ENCODE results near the gene FERMT1.
A peak's percentile ranks its signal among the peaks of the same experiment; 100 is the strongest.
"Not testable (repeated sequence)": the region's sequence is repeated elsewhere in the genome, so short reads cannot be mapped to it uniquely, and the experiment has no call there.

FERMT1 gene

DNA sequence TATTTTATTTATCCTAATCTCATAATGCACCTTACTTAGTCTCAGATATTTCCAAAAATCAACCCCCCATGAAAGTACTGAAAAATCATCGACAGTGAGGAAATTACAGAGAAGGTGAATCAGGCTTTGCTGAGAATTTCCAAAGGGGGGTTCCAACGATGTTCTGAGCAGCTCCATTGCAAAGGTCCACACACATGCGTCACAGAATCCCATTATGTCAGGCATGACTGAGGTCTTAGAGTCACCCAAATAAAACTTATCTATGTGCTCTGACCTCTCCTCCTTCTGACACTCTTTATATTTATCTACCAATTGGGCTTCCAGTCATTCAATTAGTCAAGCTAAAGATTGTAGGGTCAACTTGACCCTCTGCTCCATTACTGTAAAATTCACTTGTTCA lies 56.2 kb downstream of the FERMT1 start:
- no peak for DNase-seq

GRCh38 chr20:6061544-6061943 lies 61.3 kb downstream of the FERMT1 start:
- DNase-seq = no peak

GRCh38 chr20:6060213-6060612 lies 62.6 kb downstream of the FERMT1 start:
- DNase-seq = no peak

DNA sequence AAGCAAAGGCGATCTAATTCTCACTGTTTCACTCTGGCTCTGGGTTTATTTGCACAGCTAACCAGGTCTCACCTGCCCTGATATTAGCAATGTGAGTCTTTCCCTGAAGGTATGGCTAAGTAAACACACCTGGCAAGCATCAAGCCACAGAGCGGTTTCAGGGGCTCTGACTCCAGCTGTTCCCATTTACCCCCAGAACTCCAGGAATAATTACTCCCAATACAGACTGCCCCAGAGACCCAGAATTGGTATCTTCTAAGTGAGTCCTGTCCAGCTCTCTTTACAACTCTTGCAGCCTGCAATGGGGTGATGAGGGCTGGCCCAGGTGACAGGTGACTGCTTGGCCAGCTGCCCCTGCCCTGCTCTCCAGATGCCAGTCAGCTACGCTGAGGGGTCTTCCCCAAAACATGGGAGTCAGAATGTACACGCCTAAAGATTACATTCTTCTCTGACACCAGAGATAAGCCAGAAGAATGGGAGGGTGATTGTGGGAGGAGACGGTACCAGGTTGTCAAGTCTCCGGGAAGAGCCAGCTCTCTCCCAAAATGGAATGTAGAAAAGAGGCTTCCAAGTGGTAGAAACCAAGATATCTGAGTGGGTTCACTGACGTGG lies 64.0 kb downstream of the FERMT1 start:
- no peak for DNase-seq

DNA sequence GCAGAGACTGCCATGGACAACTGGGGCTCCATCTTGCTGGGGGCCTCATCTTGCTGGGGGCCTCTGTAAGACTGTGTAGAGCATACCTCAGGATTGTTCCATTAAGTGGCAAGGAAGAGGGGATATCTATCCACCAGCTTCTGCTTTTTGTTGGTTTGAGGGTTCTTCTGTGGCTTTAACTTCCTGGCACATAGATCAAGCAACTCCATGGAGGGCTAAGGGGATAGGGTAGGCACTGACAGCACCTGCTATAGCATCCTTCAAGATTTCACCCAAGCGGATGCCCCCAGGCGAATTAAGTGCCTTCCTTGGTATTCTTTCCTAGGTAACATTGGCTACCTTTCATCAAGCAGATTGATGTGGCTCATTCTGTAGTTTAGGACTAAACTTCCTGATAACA lies 65.1 kb downstream of the FERMT1 start:
- DNase-seq = peak; percentile 42

DNA sequence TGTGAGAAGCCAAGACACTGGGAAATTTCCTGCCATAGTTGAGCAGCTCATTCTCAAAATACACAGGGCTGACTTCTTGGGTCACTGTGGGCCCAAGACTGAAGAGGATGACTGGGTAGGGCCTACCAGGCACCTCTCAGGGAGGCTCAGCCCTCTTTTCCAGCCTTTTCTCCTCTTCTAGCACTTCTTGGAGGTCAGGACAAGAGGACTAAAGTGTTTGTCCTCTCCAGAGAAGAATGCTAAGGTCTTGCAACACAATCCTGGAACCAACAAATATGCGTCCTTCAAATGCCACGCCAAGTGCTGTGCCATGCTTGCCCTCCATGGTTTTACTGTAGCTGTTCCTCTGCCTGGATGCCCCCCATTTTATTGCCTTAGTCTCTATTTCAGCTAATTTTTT lies 65.7 kb downstream of the FERMT1 start:
- DNase-seq = no peak

- DNase-seq = no peak
Measured at GRCh38 chr20:6055981-6056569, 66.8 kb downstream of the FERMT1 start.

DNA sequence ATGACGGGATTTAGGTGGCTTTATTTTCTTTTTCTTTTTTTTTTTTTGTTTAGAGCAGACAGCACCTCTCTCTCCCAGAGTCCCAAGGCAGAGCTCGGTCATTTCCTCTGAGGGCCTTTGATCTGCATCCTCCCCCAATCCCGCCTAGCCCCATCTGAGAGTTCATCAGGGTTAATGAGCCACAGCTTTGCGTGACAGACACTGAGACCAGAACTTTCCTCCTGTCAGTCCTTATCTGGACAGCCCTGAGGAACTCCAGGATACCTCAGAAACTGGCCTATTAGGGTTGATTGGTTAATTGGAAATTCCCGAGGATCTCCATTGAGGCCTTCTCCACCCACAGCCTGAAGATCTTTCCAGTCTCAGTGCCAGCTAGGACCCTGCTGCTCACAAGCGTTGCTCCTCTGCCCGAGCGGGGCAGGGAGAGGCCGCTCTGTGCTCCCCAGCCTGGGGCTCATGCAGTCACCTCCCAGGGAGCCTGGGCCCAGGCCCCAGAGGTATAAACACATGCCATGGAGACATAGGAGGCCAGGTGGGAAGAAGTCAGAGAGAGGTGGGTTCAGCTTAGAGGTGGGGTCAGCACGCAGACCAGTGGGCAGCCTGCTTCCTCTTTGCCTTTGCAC lies 67.6 kb downstream of the FERMT1 start:
- DNase-seq = no peak

DNA sequence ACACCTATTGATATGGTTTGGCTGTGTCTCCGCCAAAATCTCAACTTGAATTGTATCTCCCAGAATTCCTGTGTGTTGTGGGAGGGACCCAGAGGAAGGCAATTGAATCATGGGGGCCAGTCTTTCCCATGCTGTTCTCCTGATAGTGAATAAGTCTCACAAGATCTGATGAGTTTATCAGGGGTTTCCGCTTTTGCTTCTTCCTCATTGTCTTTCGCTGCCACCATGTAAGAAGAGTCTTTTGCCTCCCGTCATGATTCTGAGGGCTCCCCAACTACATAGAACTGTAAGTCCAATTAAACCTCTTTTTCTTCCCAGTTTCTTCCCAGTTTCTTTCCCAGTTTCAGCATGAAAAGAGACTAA lies 68.2 kb downstream of the FERMT1 start:
- not testable (repeated sequence) for DNase-seq

DNA sequence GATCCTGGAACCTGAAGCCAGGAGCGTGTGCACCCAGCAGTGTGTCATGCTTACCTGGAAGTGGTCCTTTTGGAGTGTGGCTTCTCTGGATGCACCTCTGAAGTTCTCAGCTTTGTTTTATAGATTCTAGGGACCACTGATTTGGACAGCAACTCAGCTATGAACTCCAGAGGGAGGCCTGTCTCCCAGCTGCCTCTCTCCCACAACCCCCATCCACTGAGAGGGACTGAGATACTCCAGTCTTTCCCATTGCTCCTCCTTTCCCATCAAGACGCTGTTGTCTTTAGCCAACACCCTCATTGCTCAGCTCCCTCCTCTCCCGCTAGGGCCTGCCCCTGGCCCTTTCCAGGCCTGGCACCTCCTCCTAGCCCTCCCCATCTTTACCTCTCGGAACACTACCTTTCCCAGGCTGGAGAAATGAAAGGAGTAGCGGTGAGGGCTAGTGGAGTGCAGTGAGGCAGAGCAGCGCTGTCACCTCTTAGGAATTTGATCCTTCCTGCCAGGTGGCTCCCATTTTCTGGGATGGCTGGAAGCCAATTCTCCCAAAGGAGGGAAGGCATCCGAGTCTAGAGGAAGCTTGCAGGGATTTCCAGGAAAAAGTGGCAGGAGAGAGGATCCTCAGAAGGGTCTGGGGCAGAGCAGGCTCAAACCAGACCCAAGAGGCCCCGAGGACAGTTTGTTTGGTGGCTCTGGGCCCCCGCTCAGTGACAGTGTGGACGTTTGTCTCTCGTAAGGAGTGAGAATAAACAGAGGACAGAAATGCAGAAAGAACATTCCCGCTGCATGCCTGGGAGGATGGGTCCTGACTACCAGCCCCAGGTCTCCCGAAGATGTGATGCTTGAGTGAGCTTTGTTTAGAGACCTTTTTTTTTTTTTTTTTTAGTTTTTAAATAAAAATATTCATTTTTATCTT lies 68.8 kb downstream of the FERMT1 start, which contains the start of gene LRRN4:
TSS of gene LRRN4 (minus strand) at position 285 of the 913 bp plus-strand sequence. CDS start 1,261 bp downstream, outside the sequence.
- DNase-seq = no peak

DNA sequence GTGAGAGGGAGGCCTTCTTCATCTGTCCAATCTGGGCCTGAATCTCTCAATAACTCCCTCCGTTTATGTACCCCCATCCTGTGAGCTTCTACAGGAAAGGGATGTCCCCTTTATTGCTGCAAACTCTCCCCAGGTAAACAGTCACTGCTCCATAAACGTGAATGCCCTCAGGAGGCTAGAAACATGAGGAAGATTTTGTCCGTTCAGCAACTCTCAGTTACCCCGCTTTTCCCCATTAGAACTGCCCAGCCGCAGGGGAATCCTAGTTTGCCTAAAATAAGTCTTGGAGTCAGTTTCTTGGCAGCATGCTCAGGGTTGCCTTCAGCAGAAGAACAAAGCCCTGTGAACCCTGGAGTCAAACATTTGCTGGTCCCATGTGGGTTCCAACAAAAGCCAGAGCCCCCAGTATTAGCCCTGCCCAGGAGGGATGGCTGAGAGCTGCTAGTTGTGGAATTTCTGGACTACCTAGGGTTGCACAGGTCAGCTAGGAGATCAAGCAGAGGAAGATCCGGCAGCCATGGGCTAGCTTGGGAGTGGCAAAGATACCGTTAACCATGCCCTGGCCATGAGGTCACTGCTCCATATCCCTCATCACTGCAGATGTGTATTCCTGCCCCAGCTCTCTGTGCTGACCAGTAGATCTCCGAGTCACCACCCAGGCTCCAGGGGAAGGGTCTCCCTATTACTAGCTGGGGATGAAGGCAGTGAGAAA lies 69.6 kb downstream of the FERMT1 start:
- DNase-seq = no peak

DNA sequence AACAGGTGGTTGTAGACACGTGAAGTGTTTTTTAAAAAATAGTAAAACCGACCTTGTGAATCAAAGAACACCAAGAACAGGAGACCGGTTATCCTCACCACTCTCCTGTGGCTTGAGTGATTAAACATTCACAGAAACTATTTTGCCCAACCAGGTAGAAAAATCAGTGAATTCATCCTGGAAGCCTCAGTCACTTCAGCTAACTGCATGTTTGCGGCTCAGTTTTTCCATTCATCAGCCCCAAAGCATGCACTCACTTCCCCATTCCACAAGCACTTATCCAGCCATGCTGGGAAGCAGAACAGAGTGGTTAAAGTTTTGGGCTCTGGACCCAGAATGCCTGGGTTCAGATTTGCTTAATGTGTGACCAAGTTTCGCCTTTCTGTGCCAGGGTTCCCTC lies 71.3 kb downstream of the FERMT1 start:
- DNase-seq = no peak

DNA sequence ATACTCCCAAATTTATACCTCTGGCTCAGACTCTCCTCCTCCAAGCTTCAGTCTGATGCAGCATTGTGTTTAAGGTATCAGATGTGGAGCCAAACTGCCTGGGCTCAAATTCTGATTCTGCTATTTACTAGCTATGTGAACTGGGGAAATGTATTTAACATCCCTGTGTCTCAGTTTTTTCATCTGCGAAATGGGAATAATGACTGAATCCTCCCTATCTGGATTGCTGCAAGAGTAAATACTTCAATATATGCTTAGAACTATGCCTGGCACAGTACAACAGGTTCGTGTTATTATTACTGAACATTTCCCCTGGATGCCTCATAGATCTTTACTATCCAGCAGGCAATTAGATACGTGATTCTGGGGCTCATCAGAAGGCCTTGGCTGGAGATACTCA lies 74.4 kb downstream of the FERMT1 start:
- no peak for DNase-seq

GRCh38 chr20:6046432-6046831 lies 76.4 kb downstream of the FERMT1 start:
- DNase-seq = no peak

DNA sequence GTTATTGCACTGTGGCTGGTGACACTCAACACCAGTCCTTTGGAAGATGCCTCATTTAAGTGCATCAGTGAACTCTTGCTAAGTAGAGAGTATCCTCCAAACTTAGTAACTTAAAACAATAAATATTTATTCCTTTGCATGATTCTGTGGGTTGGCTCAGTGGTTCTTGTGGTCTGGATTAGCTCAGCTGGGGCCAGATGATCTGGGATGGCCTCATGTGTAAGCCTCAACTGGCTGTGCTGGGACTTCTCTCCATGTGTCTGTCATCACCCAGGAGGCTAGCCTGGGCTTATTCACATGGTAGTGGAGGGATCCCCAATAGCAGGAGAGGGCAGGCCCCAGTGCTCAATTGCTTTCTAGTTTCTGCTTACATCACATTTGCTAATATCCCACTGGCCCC lies 77.3 kb downstream of the FERMT1 start:
- no peak for DNase-seq

GRCh38 chr20:6044115-6044514 lies 78.7 kb downstream of the FERMT1 start:
- DNase-seq = no peak

GRCh38 chr20:6041808-6042265 lies 81.0 kb downstream of the FERMT1 start:
- DNase-seq = no peak

DNA sequence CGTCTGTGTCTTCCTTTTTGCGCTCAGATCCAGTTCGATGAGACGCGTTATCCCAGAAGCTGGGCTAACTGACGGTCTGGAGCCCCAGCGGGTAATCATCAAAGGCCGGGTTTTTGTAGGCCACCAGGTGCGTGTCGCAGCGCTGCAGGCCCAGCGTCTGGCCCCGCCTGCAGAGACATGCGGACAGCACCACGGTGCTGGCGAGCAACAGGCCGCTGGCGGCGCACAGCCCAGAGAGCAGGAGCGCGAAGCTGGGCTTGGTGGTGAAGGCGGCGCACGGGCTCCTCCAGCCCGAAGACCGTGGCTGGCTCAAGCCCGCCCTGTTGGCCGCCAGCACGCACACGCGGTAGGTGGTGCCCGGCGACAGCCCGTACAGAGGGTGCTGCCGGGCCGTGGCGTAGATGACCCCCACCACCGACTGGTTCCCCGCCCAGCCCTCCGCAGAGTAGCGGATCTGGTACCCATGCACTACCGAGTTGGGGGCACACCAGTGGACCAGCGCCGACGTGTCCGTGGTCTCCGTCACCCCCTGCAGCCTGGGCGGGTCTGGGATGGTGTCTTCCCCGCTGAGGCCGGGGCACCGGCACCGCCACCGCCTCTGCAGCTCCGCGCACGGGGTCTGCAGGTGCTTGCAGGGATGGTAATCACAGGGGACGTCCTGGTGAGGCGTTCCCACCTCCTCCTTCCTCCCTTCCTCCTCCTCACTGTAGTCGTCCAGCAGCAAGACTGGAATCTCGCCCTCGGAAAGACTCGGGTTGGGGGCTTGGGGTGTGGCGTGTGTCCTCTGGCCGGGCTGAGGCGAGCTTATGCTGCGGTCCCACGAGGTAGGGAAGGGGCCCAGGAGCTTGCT lies 81.6 kb downstream of the FERMT1 start:
- no peak for DNase-seq

DNA sequence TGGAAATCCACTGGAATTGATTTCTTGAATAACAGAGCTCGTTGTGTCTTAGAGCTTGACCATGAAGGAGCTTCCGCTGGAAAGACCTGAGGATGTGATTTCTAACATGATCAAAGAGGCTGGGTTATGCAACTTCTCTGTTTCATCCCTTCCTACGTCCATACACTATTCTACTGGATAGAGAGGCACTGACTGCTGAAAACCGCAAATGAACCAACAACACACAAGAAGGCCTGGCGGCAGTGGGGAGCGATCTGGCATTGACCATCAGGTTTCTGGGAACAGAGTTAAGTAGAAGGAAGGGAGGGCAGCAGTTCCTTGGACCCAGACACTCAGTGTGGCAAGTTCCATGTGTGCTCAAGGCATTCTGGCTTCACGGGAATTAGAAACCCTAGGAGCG lies 82.3 kb downstream of the FERMT1 start:
- no peak for DNase-seq

DNA sequence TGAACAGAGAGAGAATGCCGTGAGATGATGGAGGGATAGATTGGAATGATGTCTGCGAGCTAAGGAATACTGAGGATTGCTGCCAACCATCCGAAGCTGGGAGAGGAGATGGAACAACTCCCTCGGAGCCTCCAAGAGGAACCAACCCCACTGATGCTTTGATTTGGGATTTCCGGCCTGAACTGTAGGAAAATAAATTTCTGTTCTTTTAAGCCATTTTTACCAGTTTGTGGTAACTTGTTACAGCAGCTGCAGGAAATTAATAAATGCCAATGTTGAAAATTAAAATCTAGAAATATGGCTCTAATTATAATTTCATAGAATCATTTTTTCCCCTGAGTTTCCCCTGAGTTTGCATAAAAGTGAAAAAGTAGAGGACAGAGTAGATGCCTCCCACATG lies 83.1 kb downstream of the FERMT1 start:
- no peak for DNase-seq

DNA sequence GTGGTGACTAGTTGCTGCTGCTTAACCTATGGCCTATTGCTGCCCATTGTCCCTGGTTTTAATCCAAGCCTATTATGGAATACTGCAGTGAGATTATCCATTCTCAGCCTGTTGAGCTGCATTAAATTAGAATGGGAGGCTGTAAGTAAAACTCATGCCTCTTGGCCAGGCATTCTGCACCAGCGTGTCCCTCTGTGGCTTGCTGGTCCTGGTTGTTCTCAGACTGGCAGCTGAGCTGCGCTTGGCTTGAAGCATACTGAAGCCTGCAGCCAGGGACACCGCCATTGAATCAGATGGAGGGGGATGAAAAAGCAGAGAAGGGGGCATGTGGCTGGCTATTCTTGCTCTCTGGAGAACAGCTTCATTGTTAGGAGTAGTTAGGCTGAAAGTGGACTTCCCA lies 84.6 kb downstream of the FERMT1 start:
- DNase-seq = no peak

DNA sequence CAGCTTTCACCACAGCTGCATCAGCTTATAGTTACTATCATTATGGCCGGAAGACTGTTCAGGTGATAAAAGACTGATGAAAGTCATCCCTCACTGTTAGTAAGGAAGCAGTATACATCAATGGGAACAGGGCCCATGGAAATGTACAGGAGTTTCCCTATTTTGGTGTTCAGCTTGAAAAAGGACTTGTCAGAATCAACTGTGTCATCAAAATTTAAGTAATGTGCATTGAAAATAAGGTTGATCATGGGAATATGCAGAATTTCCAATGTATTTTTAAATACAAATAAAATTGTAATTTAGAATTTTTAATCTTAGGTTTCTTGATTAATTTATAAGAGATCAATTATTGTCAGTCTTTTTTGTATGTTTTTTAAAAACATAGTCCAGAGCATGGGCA lies 85.7 kb downstream of the FERMT1 start:
- no peak for DNase-seq
